GM19239 (cell line): ENCODE results near the gene SLX4IP.
"Not testable (repeated sequence)": the region's sequence is repeated elsewhere in the genome, so short reads cannot be mapped to it uniquely, and the experiment has no call there.

ENCODE experiments used
- DNase-seq: peaks from one replicate; pipeline ENCODE4 v3.0.0; 2011; ENCODE audit warnings: low spot score; ENCODE audit not compliant: insufficient read length
- FAIRE-seq: peaks from 2 replicates; lab custom pipeline; 2011; peaks lifted over from hg19 to GRCh38; lab: Jason Lieb, UNC

Gene SLX4IP

DNA sequence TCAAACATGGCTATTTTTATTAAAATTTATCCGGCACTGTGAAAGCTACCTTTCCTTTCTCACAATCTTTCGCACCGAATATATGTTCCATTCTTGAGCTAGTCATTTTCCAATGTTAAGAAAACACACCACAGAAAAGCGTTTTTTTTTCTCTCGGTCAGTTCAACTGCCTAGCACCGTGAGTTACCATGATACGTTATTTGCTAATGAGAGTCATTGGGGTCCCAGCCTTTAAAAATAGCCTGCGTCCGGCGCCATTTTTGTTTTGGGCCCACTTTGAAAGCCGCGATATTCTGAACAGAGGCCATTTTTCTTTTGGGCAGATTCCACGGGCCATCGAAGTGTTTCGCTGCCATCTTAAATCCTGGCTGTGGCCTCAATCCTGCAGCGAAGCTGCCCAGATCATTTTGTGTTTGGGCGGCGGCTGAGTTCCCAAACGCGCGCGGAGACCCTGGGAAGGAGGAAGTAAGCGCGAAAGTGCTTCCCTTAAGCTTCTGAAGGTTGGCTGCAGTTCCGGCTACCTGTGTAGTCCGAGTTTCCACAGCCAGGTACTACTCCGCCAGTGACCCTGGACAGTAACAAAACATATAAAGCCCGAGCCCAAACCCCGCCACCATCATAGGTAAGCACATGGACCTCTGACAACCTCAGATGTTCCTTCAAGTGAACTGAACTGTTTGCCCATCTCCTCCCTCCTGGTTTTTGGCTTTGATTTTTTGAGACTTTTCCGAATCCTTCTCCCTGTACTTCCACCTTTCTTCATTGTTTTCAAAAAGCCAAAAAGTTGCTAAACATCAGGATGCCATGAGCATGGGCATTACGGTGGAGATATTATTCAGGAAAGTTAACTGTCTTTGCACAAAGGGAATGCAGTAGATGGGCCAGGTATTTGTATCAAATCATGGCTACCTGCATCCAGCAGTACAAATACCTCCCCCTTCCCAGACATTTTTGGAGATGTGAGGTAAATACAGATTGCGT lies at the start of gene SLX4IP:
SLX4IP (plus strand) TSS at position 474 of the 981 bp plus-strand sequence. CDS start 22,900 bp downstream, outside the sequence.
- FAIRE-seq: peak; percentile 97
- peak; percentile 42 for DNase-seq

DNA sequence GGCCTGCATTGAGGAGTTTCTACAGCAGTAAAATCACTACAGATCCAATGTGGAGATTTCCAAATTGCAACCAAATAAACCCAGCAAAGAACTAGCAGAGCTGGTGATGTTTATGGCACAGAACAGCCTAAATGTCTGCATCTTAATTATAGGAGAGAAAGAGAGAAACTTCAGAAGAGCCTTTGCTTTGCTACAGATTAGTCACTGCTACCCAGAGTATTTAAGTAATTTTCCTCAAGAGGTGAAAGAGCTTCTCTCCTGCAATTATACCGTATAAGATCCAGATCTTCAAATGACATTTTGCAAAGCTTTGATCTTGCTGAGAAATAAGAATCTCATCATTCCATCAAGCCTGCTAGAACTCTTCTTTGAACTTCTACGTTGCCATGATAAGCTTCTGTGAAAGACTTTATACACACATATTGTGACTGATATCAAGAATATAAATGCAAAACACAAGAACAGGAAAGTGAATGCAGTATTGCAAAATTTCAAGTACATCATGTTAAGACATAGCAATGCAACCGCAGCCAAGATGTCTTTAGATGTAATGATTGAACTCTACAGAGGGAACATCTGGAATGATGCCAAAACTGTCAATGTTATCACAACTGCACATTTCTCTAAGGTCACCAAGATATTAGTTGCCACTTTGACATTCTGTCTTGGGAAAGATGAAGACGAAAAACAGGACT lies 49.1 kb upstream of the SLX4IP start:
- FAIRE-seq: no peak

DNA sequence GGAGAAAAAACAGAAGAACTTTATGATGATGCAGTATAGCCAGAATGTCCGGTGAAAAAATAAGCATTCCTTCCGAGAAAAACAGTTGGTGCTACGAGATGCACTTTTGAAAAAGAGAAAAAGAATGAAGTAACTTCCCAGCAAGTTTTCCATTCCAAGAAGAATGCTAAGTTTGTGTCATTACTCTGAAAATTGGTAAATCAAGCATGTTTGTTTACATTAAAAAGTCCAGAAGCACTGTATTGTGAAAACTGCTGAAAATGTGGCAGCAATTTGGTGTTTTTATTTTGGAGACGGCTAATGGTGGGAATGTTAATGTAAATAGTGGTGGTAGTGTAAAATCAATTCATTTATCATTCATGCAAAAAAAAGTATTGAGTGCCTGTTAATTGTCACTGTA lies 47.4 kb upstream of the SLX4IP start:
- no peak for DNase-seq
- FAIRE-seq: no peak

More for the DNA sequence above, 49.1 kb upstream of the SLX4IP start:
- DNase-seq: no peak

DNA sequence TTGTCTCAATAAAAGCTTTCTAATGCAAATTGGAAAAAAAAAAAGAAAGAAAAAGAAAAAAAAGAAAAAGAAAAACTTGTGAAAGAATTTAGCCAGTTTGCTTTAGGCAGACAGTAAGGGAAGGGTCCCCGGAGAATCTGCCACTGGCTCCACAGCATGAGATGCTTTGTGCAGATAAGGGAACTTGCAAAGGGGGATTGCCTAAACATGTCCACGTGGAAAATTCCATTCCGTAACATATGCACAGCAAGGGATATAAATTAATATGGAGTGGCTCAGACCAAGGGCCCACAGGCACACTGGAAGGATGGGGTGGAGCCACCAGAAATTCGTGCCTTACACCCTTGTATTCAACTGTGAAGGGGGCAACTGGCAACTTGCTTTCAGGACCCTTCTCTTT lies 46.5 kb upstream of the SLX4IP start:
- DNase-seq (no peak), FAIRE-seq (no peak)

DNA sequence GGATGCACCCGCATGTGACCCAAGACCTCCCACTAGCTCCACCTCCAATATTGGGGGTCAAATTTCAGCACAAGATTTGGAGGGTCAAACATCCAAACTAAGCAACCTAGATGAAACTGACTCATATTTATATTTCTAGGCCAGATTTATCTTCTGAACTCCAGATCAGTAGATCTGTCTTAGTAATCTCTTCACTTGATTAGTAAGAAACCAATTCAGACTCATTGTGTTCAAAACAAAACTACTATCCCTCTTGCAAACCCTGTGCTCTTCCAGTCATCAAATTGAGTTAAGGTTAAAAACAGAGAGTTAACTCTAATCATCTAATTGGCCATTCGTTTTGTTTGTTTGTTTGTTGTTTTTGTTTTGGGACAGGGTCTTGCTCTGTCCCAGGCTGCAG lies 44.4 kb upstream of the SLX4IP start:
- no peak for FAIRE-seq
- no peak for DNase-seq

DNA sequence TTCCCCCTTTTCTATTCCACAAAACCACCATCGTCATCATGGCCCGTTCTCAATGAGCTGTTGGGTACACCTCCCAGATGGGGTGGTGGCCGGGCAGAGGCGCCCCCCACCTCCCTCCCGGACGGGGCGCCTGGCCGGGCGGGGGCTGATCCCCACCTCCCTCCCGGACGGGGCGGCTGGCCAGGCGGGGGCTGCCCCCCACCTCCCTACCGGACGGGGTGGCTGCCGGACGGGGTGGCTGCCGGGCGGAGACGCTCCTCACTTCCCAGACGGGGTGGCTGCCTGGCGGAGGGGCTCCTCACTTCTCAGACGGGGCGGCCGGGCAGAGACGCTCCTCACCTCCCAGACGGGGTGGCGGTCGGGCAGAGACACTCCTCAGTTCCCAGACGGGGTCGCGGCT lies 40.4 kb upstream of the SLX4IP start:
- FAIRE-seq, DNase-seq: not testable (repeated sequence)

DNA sequence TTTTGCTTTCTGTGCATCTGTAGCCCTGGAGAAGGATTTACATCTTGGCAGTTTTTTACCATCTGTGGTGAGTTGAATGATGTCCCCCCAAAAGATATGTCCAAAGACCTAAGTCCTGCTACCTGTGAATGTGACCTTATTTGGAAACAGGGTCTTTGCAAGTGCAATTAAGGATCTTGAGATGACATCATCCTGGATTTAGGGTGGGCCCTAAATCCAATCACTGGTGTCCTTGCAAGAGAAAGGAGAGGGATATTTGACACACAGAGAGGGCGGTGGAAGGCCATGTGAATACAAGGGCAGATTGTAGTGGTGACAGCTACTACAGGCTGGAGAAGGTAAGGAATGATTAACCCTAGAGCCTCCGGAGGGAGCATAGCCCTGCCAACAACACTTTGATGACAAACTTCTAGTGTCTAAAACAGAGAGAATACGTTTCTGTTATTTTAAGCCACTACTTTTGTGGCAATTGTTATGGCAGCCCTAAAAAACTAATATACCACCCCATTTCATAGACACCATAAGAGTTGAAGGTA lies 36.2 kb upstream of the SLX4IP start:
- FAIRE-seq (no peak), DNase-seq (no peak)

DNA sequence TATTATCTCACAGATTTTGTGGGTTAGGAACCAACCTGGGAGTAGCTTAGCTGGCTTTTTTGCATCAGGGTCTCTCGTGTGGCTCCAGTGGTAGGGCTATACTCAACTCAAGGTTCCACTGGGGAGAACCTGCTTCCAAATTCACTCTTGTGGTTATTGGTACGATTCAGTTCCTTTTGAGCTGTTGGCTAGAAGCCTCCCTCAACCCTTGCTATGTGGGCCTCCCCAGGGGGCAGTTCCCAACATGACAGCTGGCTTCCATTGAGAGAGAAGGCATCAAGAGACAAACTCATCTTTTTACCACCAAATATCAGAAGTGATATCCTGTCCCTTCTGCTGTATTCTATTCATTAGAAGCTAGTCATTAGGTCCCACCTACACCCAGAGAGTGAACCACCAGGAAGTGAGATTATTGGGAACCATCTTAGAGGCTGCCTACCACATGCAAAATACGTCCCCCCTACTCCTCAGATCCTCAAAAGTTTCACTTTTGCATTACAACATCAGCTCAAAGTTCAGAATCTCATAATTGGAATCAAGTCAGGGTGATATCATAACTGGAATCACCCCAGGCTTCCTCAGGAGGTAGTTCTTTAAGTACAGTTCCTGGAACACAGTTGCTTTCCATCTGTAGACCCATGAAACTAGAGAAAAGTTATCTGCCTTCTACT lies 32.0 kb upstream of the SLX4IP start:
- DNase-seq: no peak

DNA sequence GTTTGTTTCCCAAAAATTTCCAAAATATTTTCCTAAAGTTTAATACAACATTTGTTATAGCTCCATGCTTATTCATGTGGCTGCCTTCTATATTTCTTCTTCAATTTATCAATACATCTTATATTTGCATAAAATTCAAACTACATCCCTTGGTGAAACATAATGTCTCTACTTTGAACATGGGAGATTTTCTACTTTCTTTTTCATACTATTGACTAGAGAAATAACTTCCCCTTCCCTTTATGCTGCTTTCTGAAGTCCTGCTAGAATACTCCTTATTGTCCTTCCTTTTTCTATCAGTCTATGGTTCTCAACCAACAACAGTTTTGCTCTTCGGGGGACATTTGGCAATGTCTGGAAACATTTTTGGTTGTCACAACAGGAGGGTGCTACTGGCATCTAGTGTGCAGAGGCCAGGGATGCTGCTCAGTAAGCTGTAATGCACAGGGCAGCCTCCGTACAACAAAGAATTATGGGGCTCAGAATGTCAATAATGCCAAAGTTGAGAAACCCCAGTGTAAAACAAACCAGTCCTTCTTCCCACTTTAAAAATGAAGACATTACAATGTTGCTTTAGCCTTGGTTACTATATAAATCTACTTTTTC lies 31.0 kb upstream of the SLX4IP start:
- FAIRE-seq (no peak), DNase-seq (no peak)

More for the DNA sequence above, 32.0 kb upstream of the SLX4IP start:
- peak; percentile 40 for FAIRE-seq

DNA sequence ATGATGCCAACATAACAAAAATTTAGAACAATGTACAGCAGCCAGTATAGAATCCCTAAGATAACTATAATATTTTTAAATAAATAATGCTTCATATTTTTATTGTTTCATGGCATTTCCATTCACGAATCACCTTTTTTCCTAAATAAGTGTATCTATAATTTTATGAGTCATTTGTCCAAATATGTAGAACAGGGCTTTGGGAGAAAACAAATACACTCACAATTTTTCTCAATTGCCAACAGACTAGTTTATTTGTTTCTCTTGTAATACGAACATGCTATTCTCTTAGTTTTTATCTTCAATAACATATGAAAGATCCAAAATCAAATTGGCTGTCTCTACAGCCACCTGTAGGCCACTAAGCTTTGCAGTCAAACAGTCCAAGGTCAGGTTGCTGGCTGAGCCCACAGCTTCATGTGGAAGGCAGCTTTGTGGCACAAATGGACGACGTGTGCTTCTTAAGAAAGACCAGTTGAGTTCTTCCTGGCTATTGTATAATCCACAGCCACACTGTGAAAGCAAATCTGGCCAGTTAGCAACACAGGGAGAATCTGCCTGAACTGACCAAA lies 30.1 kb upstream of the SLX4IP start:
- no peak for DNase-seq
- no peak for FAIRE-seq

DNA sequence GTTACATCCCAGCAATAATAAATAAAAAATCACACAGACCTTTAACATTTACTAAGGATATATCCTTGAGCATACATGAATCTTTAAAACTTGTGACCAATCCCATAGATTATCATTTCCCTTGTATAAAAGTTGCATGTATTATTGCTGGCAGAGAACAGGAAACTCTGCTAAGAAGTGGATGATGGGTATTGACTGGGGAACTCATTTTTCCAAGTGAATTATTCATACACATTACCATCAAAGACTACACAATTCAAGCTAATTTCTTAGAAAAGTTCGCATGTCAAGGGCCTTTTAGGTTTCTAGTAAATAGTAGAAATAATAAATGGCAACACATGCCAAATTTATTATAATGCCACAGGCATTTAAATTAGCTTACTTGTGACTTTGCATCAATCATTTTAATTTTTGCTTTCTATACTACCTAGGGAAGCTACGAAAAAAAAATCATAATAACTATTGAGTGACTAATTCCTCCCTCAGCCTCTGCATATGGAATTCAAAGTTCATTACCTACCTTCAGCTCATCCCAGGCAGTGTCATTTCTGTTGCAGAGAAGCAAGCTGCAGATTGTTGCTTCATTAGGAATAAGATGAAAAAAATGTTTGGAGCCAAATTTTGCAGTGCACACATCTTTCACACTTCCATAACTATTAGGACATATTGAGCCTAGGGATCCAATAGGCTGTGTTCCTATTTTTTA lies 26.8 kb upstream of the SLX4IP start:
- DNase-seq (no peak), FAIRE-seq (no peak)

DNA sequence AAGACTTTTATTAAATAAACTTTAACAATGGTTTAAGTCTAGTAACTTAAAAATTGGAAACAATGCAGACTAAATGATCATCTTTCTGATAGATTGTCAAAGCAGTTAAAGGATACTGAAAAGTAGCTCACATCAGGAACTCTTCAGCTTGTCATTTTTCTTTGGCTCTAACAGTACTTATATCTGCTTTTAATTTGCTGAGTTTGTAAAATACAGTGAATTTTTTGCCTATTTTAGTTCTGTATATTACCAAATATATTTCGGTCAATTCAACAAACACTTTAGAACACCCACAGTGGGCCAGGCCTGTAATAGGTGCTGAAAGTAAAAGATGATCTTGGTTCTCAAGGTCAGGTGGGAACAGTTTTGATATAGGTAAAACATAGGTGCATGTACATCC lies 23.4 kb upstream of the SLX4IP start:
- FAIRE-seq: no peak

DNA sequence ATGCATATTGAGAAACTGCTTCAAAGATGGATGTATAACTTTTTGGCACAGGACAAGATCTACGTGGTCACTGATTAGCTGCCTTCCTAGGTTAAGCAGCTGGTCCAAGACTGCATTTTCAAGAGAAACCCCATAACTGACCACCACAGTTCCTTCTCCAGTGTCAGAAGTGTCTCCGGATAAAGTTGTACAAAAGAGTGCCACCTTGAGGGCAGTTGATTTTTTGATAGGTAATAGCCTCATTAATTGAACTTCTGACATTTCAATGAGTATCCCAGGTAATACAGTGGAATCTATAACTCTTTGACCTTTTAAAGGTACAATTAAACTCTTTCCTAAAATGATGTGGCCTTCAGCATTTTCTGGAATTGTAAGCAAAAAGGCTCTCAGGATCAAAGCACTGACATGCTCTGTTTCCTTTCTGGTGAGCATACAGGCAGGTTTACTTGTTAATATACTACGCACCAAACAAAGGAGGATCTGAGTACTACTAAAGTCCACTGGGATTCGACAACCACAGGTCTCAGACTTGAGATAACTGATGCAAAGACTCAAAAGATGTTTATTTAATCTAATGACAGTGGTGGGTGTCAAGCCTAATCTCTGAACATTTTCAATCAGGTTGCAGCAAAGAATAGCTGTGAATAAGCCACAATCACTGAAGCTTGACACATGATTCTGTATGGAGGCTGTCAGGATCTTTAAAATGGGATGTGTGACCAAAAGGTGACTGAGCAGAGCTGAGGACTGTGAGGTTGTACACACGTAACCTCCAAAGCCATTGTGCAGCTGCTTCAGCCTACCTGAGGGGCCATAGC lies 22.3 kb upstream of the SLX4IP start:
- DNase-seq: no peak
- no peak for FAIRE-seq

More for the DNA sequence above, 23.4 kb upstream of the SLX4IP start:
- DNase-seq: no peak

DNA sequence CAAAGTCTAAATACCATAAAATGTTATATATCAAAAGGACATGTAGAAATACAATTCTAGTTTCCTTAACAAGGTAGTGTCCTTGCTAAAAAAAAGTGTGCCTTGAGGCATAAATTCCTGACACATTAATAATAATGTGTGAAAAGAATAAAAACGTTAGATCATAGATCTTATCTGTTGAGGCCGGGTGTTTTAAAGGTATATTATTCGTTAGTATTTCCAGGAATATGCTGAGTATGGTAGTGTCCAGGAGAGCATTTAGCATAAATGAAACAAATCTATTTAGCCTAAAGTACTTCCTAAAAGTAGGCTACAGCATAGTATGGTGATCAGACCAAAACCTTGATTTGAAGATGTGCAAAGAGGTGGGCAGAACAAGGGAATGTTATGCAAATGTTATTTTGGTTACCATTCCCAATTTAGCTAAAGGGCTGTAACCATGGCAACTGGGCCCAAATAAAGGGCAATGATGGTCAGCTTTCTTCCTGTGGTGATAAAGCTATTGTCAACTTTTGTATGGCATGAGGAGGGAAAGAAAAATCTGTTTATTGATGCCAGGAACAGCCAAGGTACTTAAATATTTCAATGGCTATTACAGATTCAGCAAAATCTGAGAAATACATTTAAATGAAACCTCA lies 20.0 kb upstream of the SLX4IP start:
- no peak for FAIRE-seq
- DNase-seq: no peak

DNA sequence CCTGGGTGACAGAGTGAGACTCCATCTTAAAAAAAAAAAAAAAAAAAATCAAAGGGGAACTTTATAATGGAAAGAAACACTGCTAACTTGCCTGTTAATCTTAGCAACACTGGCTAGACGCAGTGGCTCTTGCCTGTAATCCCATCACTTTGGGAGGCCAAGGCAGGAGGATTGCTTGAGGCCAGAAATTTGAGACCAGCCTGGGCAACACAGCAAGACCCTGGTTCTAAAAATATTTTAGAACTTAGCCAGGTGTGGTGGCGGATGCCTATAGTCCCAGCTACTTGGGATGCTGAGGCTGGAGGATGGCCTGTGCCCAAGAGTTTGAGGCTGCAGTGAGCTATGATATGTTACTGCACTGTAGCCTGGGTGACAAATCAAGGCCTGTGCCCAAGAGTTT lies 17.9 kb upstream of the SLX4IP start:
- not testable (repeated sequence) for FAIRE-seq

DNA sequence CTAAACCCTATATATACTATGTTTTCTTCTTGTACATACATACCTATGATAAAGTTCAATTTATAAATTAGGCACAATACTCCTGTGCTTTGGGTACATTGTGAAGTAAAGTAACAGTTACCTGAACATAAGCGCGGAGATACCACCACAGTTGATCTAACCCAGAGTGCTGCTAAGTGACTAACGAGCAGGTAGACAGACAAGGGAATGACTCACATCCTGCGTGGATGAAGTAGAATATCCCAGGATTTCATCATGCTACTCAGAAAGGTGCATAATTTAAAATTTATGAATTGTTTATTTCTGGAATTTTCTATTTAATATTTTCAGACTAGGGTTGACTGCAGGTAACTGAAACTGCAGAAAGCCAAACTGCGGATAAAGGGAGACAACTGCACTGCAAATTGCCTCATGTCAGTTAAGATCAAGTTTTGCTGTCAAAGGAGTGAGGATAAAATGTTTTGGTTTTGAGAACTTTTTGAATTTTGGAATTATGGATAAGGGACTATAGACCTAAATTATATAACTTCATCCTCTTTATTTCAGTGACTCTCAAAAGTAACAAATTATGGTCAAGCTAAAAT lies 15.5 kb upstream of the SLX4IP start:
- DNase-seq (no peak), FAIRE-seq (no peak)

More for the DNA sequence above, 17.9 kb upstream of the SLX4IP start:
- not testable (repeated sequence) for DNase-seq

DNA sequence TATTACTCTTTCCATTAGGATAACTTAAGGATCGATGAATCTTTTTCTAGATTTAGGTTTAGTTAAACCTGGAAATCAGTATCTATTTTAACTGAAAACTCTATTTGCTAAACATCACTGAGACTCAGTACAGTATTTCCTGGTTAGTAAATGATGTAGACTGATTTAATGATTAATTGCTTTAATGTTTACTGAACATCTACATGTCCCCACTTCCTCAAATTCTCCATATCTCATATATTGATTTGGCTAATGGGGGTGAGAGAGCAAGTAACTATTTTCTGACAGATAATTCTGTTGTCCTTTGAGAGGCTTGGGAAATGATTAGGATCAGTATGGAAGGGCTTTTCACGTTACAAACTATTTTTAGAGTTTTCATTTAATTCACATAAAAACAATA lies 11.4 kb upstream of the SLX4IP start:
- no peak for FAIRE-seq
- no peak for DNase-seq
